Measurements from ENCODE around the gene ALG11.
"Not testable (repeated sequence)": the region's sequence is repeated elsewhere in the genome, so short reads cannot be mapped to it uniquely, and the experiment has no call there.

Gene ALG11

DNA sequence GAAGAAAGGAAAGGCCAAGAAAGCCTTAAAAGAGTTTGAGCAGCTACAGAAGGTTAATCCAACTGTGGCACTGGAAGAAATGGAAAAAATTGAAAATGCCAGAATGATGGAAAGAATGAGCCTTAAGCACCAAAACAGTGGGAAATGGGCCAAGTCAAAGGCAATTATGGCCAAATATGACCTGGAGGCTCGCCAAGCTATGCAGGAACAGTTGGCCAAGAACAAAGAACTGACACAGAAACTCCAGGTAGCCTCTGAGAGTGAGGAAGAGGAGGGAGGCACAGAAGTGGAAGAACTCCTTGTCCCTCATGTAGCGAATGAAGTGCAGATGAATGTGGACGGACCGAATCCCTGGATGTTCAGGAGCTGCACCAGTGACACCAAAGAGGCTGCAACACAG, 17.4 kb downstream of the ALG11 start:
- no peak for DNase-seq (ENCODE audit: low spot score)

GRCh38 chr13:52030401-52030800, 18.2 kb downstream of the ALG11 start:
- not testable (repeated sequence) for DNase-seq (ENCODE audit: low spot score)

GRCh38 chr13:52033039-52033438, 20.8 kb downstream of the ALG11 start:
- DNase-seq (ENCODE audit: low spot score) = no peak

DNA sequence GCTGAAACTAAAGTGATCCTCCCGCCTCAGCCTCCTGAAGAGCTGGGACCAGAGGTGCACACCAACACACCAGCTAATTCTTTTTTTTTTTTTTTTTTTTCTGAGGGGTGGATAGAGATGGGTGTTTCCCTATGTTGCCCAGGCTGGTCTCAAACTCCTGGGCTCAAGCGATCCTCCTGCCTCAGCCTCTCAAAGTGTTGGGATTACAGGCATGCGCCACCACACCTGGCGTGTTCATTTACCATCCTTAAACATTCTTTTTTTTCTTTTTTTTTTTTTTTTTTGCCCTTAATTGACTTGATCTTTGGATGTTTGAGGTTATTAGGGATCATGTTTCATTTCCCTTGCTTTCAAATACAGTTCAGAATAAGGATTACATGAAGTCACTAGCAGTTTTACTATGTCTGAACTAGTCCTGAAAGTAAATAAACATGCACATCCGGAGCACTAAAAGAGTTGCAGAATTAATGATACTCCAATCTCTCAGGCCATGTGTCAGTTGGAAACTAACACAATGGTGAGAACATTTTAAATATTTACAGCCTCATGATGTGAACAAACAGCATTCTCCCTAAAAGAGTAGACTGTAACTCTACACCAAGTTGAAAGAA, 22.5 kb downstream of the ALG11 start:
- no peak for DNase-seq (ENCODE audit: low spot score)

DNA sequence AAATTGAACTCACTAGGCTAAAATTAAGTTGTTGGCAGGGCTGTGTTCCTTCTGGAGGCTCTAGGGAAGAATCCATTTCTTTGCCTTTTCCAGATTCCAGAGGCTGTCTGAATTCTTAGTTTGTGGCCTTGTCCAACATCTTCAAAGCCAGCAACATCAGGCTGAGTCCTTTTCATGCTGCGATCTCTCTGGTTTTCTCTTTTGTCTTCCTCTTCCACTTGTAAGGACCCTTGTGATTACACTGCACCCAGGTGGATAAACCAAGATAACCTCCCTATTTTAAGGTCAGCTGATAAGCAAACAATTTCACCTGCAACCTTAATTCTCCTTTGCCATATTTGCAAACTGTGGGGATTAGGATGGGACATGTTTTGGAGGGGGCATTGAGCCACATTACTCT, 23.8 kb downstream of the ALG11 start:
- DNase-seq (ENCODE audit: low spot score) = no peak

- no peak for DNase-seq (ENCODE audit: low spot score)
These were observed 31.5 kb downstream of the ALG11 start for GRCh38 chr13:52043675-52044074.

- DNase-seq (ENCODE audit: low spot score) = no peak
These were observed 35.3 kb downstream of the ALG11 start for GRCh38 chr13:52047463-52047862.

GRCh38 chr13:52048516-52048915, 36.3 kb downstream of the ALG11 start:
- DNase-seq (ENCODE audit: low spot score) = no peak

DNA sequence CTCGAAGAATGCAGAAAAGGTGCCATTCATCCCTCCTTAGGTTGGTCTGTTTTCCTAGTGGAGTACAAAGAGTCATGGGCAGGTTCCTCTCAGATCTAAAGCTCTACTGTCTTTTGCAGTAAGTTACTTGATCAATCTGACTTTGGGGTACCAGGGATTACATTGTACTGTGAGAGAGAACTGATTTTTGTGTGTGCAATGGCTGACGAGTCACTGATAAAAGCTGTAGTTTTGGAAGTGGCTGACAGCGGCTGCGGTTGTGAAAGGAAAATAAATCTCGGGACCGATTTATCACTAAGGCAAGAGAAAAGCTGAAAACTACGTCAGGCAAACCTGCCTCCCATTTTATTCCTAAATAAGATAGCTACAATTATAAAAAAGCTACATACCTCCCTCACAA, 39.2 kb downstream of the ALG11 start:
- DNase-seq (ENCODE audit: low spot score) = no peak

- no peak for DNase-seq (ENCODE audit: low spot score)
These were observed 41.3 kb downstream of the ALG11 start for GRCh38 chr13:52053460-52053859.

GRCh38 chr13:52061064-52061463, 48.9 kb downstream of the ALG11 start:
- DNase-seq (ENCODE audit: low spot score) = not testable (repeated sequence)

DNA sequence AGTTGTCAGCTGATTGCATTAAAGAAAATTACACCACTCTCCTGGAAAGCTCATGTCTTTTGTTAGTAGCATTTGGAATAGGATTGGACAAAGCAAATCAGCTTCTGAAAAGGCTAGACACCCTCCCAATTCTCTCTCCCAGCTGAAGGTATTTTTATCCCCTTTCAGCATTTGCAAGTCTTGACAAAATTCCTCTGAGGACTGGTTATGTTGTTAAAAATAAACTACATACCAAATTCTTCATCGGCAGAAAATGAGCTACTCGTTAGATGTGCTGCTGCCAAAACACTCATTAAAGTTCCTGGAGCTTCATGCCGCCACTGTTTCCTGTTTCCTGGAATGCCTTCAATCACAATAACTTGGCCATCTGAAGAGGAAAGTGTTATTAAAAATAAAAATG, 49.4 kb downstream of the ALG11 start:
- DNase-seq (ENCODE audit: low spot score) = no peak

- no peak for DNase-seq (ENCODE audit: low spot score)
These were observed 55.0 kb downstream of the ALG11 start for GRCh38 chr13:52067237-52067636.

DNA sequence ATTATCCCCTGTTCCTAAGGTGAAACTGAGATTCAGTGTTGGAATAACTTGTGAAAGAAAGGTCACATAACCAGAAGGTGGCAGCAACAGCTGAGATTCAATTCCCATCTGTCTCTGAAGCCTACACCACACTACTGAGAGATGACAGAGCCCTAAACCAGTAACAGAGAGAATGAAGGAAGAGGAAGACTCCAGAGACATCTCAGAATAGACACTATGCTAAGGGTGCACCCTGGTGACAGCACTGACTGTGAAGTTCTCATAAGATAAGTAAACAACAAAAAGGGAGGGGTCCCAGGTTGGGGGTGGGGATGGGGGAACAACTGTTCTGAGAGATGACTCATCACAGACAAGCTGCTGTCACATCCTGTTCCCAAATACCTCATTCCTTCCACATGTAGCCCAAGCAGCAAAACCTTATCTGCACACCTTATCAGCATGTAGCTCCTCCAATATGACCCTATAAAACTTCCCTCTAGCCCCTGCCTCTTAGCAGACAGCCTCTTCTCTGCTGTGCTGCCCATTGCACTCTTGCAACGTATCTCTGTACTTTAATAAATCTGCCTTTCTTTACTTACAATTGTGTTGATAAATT, 58.8 kb downstream of the ALG11 start:
- no peak for DNase-seq (ENCODE audit: low spot score)

Data from left forelimb (tissue), 1 donor.